ENCODE results near the gene TENM4. TPM values are rescaled to one million over a fixed set of nuclear protein-coding genes. Genes with fewer than 3 reads are reported as not detected.

Gene TENM4
- total RNA-seq, 1 donor from 2014 or later, result 3.8 TPM

GRCh38 chr11:79340535-79340934, 100.3 kb downstream of the TENM4 start:
- H3K27me3 Mint-ChIP-seq (ENCODE audit: low read depth), result peaks cover 2% of the 10 kb centered on the region
- no peaks in the 10 kb centered on the region for H3K9me3 Mint-ChIP-seq (ENCODE audit: low read depth)
- no peaks in the 10 kb centered on the region for H3K36me3 Mint-ChIP-seq (ENCODE audit: low read depth)
- DNase-seq (ENCODE audit: low spot score), result no peak
- no peak overlapping the region for H3K27ac Mint-ChIP-seq (ENCODE audit: unreplicated experiment)
- no peak for TF ChIP-seq CTCF (IDR thresholded peaks at IDR 0.05)
- H3K4me3 Mint-ChIP-seq (ENCODE audit: unreplicated experiment), result no peak overlapping the region
- no peaks in the 10 kb centered on the region for H3K4me1 Mint-ChIP-seq (ENCODE audit: low read depth)

GRCh38 chr11:79336797-79337517, 103.9 kb downstream of the TENM4 start:
- H3K4me1 Mint-ChIP-seq (ENCODE audit: low read depth), result no peaks in the 10 kb centered on the region
- no peaks in the 10 kb centered on the region for H3K36me3 Mint-ChIP-seq (ENCODE audit: low read depth)
- no peak overlapping the region for H3K27ac Mint-ChIP-seq (ENCODE audit: unreplicated experiment)
- no peaks in the 10 kb centered on the region for H3K27me3 Mint-ChIP-seq (ENCODE audit: low read depth)
- no peak for TF ChIP-seq CTCF (IDR thresholded peaks at IDR 0.05)
- no peaks in the 10 kb centered on the region for H3K9me3 Mint-ChIP-seq (ENCODE audit: low read depth)
- DNase-seq (ENCODE audit: low spot score), result no peak
- no peak overlapping the region for H3K4me3 Mint-ChIP-seq (ENCODE audit: unreplicated experiment)

GRCh38 chr11:79335681-79336080, 105.1 kb downstream of the TENM4 start:
- no peaks in the 10 kb centered on the region for H3K27me3 Mint-ChIP-seq (ENCODE audit: low read depth)
- H3K27ac Mint-ChIP-seq (ENCODE audit: unreplicated experiment), result no peak overlapping the region
- H3K9me3 Mint-ChIP-seq (ENCODE audit: low read depth), result no peaks in the 10 kb centered on the region
- H3K4me3 Mint-ChIP-seq (ENCODE audit: unreplicated experiment), result no peak overlapping the region
- no peak for TF ChIP-seq CTCF (IDR thresholded peaks at IDR 0.05)
- no peaks in the 10 kb centered on the region for H3K36me3 Mint-ChIP-seq (ENCODE audit: low read depth)
- DNase-seq (ENCODE audit: low spot score), result no peak
- H3K4me1 Mint-ChIP-seq (ENCODE audit: low read depth), result no peaks in the 10 kb centered on the region

- TF ChIP-seq CTCF (IDR thresholded peaks at IDR 0.05), result no peak
- Mint-ChIP-seq H3K27ac (ENCODE audit: unreplicated experiment) (no peak overlapping the region), H3K4me3 (ENCODE audit: unreplicated experiment) (no peak overlapping the region), H3K27me3 (ENCODE audit: low read depth) (peaks cover 3% of the 10 kb centered on the region), H3K9me3 (ENCODE audit: low read depth) (no peaks in the 10 kb centered on the region), H3K4me1 (ENCODE audit: low read depth) (no peaks in the 10 kb centered on the region), H3K36me3 (ENCODE audit: low read depth) (no peaks in the 10 kb centered on the region)
- DNase-seq (ENCODE audit: low spot score), result no peak
Measured at GRCh38 chr11:79333355-79333754, 107.5 kb downstream of the TENM4 start.

- H3K9me3 Mint-ChIP-seq (ENCODE audit: low read depth), result no peaks in the 10 kb centered on the region
- H3K4me3 Mint-ChIP-seq (ENCODE audit: unreplicated experiment), result no peak overlapping the region
- TF ChIP-seq CTCF (IDR thresholded peaks at IDR 0.05), result no peak
- H3K27ac Mint-ChIP-seq (ENCODE audit: unreplicated experiment), result no peak overlapping the region
- H3K4me1 Mint-ChIP-seq (ENCODE audit: low read depth), result no peaks in the 10 kb centered on the region
- DNase-seq (ENCODE audit: low spot score), result no peak
- peaks cover 3% of the 10 kb centered on the region for H3K27me3 Mint-ChIP-seq (ENCODE audit: low read depth)
- no peaks in the 10 kb centered on the region for H3K36me3 Mint-ChIP-seq (ENCODE audit: low read depth)
Measured at GRCh38 chr11:79332017-79332416, 108.8 kb downstream of the TENM4 start.

Measured in chondrocyte (in vitro differentiated cells).